Activated T-cell treated with anti-CD3 and anti-CD28 coated beads for 24 hours (primary cell): ENCODE data around the gene FRMPD2.
"Not testable (repeated sequence)": the region's sequence is repeated elsewhere in the genome, so short reads cannot be mapped to it uniquely, and the experiment has no call there.

Experiments used
- DNase-seq: peaks from one replicate; pipeline ENCODE4 v3.0.0-alpha.2; 2020; ENCODE audit warnings: low read depth

Gene FRMPD2

DNA sequence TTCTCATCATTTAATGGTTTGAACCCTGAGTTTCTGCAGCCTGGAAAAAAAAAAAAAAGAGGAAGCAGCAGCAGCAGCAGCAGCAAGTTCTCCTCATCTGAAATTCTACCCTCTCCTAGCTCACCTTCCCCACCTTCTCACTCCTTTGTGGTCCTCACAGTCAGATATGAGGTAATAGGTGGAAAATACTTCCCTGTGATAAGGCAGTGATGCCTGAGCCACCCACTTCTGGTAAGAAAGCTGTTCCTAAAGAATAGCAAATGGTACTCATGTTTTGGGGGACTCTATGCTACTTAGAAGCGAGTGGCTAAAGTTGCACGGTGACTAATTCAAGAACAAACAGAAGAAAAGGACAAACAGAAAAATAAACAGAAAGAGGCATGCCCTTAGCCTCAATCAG, 148.2 kb downstream of the FRMPD2 start:
- DNase-seq: not testable (repeated sequence)

DNA sequence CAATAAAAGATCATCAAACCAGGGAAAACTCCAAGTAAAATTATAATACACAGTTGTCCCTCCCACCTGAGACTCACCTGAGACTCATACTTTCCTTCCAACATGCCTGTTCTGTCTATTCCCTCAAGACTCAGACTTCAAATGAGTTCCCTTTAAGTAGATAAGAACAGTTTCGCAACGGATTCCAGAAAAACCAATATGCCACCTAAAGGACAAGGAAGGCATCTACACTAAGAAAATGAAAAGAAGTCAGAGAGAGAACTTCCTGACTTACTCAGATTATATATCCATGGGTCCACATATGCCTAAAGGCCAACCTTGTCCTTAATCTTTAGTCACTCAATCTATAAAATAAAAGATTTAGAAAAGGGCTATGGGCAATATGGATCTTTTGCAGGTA, 148.9 kb downstream of the FRMPD2 start:
- not testable (repeated sequence) for DNase-seq

DNA sequence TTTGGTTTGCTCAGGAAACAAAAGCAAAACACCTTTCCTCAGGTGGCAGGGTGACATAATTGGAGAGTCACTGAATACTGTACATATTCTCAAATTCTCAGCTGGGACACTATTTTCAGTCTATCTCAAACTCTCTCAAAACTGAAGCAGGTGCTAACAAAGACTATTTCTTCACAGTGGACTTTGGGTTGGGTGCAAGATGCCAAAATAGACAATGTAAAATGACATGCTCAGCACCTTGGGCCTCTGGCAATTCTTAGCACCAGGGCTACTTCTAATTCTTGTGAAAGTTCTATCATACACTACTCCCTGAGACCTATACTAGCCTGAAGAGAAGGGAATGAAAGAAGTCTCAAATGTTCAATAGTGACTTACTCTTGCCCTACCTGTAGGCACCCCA, 151.9 kb downstream of the FRMPD2 start:
- not testable (repeated sequence) for DNase-seq

DNA sequence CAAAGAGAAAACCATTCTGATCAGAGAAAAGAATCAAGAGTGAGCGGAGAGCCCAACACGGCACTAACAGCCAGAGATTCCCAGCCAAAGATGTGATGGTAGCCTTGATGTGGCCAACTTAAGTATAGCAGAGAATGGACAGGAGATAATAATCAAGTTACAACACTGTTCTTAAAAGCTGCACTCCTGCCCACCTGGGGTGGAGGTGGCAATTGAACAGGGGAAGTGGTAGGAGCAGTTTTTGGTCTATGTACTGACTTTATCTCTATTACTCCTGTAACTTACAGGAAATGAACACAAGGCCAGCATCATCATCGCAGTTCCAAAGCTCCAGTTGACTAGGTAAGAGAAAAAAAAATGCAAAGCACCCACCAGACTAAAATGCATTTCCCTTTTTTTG, 164.2 kb downstream of the FRMPD2 start:
- DNase-seq: not testable (repeated sequence)
